ENCODE results near the gene FBXW10B.
"Not testable (repeated sequence)": the region's sequence is repeated elsewhere in the genome, so short reads cannot be mapped to it uniquely, and the experiment has no call there.

FBXW10B gene

DNA sequence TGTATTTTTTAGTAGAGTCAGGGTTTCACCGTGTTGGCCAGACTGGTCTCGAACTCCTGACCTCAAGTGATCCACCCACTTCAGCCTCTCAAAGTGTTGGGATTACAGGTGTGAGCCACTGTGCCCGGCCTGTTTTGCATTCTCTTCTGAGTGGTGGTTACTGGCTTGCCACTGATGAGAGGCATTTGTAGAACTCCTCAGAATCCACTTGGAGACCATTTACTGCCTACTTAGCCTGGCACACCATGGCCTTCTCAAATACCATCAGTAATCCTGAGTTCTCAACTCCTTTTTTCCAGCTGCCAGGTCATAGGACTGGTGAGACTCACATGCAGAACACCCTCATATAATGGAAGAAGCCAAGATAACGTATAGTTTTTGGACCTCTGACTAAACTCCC, 22.5 kb upstream of the FBXW10B start:
- not testable (repeated sequence) for DNase-seq (ENCODE audit: low read depth)

GRCh38 chr17:15630930-15631453, 11.5 kb upstream of the FBXW10B start:
- DNase-seq (ENCODE audit: low read depth): not testable (repeated sequence)

GRCh38 chr17:15629991-15630390, 10.5 kb upstream of the FBXW10B start:
- DNase-seq (ENCODE audit: low read depth): not testable (repeated sequence)

GRCh38 chr17:15623661-15624209, 4.2 kb upstream of the FBXW10B start:
- not testable (repeated sequence) for DNase-seq (ENCODE audit: low read depth)

- DNase-seq (ENCODE audit: low read depth): not testable (repeated sequence)
These were observed 3.8 kb upstream of the FBXW10B start for GRCh38 chr17:15623255-15623654.

- not testable (repeated sequence) for DNase-seq (ENCODE audit: low read depth)
These were observed 2.6 kb upstream of the FBXW10B start for GRCh38 chr17:15622124-15622523.

- not testable (repeated sequence) for DNase-seq (ENCODE audit: low read depth)
These were observed 2.7 kb downstream of the FBXW10B start for GRCh38 chr17:15616828-15617227.

GRCh38 chr17:15615850-15616249, 3.7 kb downstream of the FBXW10B start:
- not testable (repeated sequence) for DNase-seq (ENCODE audit: low read depth)

DNA sequence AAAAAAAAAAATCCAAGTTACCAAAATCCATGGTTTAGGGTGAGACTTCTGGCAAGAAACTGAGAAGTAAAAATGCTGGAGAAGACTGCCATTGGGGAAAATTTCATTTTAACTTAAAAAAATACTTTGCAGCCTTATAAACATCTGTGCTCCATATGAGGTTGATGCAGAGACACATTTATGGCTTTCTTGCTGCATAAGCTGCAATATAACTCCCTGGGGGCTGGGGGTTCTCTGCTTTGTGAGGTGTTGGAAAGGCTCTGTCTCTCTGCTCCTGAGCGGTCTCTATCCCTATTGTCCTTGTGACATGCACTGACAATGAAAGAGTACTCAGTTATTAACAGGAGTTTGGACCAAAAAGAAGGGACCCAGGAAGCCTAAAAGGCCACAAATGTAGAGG, 6.4 kb downstream of the FBXW10B start:
- peak; percentile 1 for DNase-seq (ENCODE audit: low read depth)

DNA sequence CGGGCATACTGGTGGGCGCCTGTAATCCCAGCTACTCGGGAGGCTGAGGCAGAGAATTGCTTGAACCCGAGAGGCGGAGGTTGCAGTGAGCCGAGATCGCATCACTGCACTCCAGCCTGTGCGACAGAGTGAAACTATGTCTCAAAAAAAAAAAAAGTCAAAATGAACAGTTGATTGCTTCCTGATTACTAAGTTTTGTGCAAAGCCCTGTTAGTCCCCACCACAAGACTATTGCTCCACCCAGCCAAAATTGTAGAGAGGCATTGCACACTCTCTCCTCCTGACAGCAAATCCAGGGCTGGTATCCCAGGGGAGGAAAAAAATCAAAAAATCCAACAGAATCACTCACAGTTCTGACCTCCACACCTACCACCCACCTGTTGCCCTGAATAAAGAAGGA, 26.5 kb downstream of the FBXW10B start:
- not testable (repeated sequence) for DNase-seq (ENCODE audit: low read depth)

- DNase-seq (ENCODE audit: low read depth): not testable (repeated sequence)
These were observed 27.5 kb downstream of the FBXW10B start for GRCh38 chr17:15591986-15592385.

DNA sequence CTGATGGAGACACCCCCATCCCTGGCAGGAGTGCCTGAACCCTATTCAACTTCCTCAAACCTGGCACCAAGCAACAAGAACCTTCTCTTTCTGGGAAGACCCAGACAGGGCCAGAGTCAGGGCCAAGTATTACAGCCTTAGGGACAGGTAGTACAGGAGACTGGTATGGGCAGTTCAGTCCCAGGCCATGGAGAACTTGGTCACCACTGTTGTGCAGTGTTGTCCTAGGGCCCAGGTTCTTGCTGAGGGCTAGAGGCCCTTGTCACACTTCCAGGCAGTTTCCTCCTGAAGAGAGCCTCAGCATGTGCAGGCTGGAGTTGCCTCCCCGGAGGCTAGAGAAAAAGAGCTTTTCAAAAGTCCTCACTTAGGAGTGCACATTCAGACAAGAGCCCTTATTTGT, 28.7 kb downstream of the FBXW10B start:
- not testable (repeated sequence) for DNase-seq (ENCODE audit: low read depth)

- DNase-seq (ENCODE audit: low read depth): not testable (repeated sequence)
These were observed 29.7 kb downstream of the FBXW10B start for GRCh38 chr17:15589544-15590536.

- DNase-seq (ENCODE audit: low read depth): not testable (repeated sequence)
These were observed 31.5 kb downstream of the FBXW10B start for GRCh38 chr17:15588017-15588416.

DNA sequence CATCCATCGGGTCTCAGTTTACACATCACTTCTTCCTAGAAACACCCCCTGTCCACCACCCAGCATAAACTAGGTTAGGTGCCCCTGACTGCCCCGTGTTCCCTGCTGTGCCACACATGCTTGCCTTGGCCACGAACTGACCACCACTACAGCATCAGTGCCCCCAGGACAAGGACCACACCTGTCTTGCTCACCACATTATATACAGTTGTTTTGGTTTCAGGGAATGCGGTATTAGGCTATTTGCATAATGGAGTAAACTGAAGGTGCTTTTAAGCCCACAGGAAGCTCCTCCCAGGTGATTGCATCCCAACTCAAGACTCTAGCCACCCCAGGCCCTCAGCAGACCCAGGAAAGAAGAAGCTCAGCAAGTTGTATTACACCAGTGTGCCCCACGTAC, 36.2 kb downstream of the FBXW10B start:
- not testable (repeated sequence) for DNase-seq (ENCODE audit: low read depth)

- not testable (repeated sequence) for DNase-seq (ENCODE audit: low read depth)
These were observed 38.0 kb downstream of the FBXW10B start for GRCh38 chr17:15581462-15581861.

GRCh38 chr17:15576848-15577247, 42.7 kb downstream of the FBXW10B start:
- not testable (repeated sequence) for DNase-seq (ENCODE audit: low read depth)

GRCh38 chr17:15574660-15575059, 44.8 kb downstream of the FBXW10B start:
- DNase-seq (ENCODE audit: low read depth): not testable (repeated sequence)

- not testable (repeated sequence) for DNase-seq (ENCODE audit: low read depth)
These were observed 45.6 kb downstream of the FBXW10B start for GRCh38 chr17:15573870-15574269.
